ENCODE data around the gene ZNF106. TPM values are rescaled to one million over a fixed set of nuclear protein-coding genes. Genes with fewer than 3 reads are reported as not detected.

The ZNF106 gene
- total RNA-seq, 1 donor from 2014 or later, result 92.2 TPM

DNA sequence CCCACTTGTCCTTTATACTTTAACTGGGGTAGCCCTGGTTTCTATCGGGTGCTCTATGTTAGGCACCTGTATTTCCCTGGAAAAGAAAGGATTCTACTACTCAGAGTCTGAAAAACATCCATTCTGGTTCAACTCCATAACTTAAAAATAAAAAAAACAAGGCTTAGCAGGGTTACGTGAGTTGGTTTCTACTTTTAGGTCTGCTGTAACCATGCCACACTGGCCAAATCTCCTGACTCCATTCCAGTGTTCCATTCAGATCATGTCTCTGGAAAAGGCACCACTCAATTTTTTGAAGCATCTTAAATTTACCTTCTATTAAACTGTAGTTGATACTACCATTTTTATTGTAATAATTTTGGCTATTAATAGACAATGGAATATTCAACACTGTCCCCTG, 69.6 kb downstream of the ZNF106 start:
- no peak for ATAC-seq
- H3K36me3 ChIP-seq, result peaks cover 100% of the 10 kb centered on the region
- H3K9me3 ChIP-seq, result no peaks in the 10 kb centered on the region
- H3K4me1 ChIP-seq, result no peaks in the 10 kb centered on the region
- H3K27ac ChIP-seq, result no peak overlapping the region
- H3K27me3 ChIP-seq (ENCODE audit: low read depth), result no peaks in the 10 kb centered on the region
- DNase-seq, result no peak
- intact Hi-C loops (cut with DNase I), result no loop called here
- H3K4me3 ChIP-seq, result no peak overlapping the region
- TF ChIP-seq, protein P1, sequence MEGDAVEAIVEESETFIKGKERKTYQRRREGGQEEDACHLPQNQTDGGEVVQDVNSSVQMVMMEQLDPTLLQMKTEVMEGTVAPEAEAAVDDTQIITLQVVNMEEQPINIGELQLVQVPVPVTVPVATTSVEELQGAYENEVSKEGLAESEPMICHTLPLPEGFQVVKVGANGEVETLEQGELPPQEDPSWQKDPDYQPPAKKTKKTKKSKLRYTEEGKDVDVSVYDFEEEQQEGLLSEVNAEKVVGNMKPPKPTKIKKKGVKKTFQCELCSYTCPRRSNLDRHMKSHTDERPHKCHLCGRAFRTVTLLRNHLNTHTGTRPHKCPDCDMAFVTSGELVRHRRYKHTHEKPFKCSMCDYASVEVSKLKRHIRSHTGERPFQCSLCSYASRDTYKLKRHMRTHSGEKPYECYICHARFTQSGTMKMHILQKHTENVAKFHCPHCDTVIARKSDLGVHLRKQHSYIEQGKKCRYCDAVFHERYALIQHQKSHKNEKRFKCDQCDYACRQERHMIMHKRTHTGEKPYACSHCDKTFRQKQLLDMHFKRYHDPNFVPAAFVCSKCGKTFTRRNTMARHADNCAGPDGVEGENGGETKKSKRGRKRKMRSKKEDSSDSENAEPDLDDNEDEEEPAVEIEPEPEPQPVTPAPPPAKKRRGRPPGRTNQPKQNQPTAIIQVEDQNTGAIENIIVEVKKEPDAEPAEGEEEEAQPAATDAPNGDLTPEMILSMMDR (IDR thresholded peaks at IDR 0.05), result no peak

DNA sequence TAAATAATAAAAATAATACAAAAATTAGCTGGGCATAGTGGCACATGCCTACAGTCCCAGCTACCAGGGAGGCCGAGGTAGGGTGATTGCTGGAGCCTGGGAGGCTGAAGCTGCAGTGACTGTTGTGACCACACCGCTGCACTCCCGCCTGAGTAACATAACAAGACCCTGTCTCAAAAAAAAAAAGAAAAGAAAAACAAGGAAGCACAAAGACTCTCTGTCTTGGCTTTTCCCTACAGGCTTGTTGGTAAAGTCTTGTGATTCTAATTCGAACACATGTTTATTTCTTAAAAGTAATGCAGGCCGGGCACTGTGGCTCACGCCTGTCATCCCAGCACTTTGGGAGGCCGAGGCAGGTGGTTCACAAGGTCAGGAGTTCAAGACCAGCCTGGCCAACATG, 71.6 kb downstream of the ZNF106 start:
- ATAC-seq, result no peak
- no peaks in the 10 kb centered on the region for H3K4me1 ChIP-seq
- H3K36me3 ChIP-seq, result peaks cover 100% of the 10 kb centered on the region
- TF ChIP-seq, protein P1 (IDR thresholded peaks at IDR 0.05), result no peak
- no peaks in the 10 kb centered on the region for H3K9me3 ChIP-seq
- H3K27ac ChIP-seq, result no peak overlapping the region
- intact Hi-C loops (cut with DNase I), result no loop called here
- DNase-seq, result no peak
- no peak overlapping the region for H3K4me3 ChIP-seq
- no peaks in the 10 kb centered on the region for H3K27me3 ChIP-seq (ENCODE audit: low read depth)

DNA sequence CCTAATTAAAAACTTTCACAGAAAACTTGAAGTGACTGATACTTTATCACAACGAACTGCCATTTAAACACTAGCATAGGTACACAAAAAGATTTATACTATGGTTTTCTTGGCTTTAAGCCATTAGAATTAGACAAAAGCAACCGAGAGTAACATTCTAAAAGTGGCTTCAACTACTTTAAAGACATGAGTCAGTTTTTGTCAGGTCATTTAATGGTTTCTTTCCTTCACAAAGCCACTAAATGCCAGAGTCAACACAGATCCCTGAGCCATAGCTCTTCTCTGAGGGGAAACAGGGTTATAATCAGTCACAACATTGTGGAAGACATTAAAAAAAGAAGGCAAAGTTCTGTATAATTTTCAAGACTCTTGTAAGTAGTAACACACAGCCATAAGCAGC, 77.0 kb downstream of the ZNF106 start:
- Histone ChIP-seq H3K4me3 (no peak overlapping the region), H3K27me3 (ENCODE audit: low read depth) (no peaks in the 10 kb centered on the region), H3K27ac (no peak overlapping the region), H3K36me3 (peaks cover 99% of the 10 kb centered on the region), H3K9me3 (no peaks in the 10 kb centered on the region), H3K4me1 (no peaks in the 10 kb centered on the region)
- ATAC-seq, result no peak
- no peak for DNase-seq
- intact Hi-C loops (cut with DNase I), result no loop called here
- TF ChIP-seq, protein P1 (IDR thresholded peaks at IDR 0.05), result no peak

DNA sequence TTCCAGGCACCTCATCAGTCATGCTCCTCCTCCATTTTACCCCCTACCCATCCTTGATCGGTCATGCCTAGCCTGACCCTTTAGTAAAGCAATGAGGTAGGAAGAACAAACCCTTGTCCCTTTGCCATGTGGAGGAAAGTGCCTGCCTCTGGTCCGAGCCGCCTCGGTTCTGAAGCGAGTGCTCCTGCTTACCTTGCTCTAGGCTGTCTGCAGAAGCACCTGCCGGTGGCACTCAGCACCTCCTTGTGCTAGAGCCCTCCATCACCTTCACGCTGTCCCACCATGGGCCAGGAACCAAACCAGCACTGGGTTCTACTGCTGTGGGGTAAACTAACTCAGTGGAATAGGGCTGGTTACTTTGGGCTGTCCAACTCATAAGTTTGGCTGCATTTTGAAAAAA, 79.1 kb downstream of the ZNF106 start:
- DNase-seq (no peak), ATAC-seq (no peak)
- Histone ChIP-seq H3K27ac (no peak overlapping the region), H3K36me3 (peaks cover 80% of the 10 kb centered on the region), H3K9me3 (no peaks in the 10 kb centered on the region), H3K4me3 (no peak overlapping the region), H3K27me3 (ENCODE audit: low read depth) (no peaks in the 10 kb centered on the region), H3K4me1 (no peaks in the 10 kb centered on the region)
- TF ChIP-seq, protein P1 (IDR thresholded peaks at IDR 0.05), result no peak
- intact Hi-C loops (cut with DNase I), result no loop called here

DNA sequence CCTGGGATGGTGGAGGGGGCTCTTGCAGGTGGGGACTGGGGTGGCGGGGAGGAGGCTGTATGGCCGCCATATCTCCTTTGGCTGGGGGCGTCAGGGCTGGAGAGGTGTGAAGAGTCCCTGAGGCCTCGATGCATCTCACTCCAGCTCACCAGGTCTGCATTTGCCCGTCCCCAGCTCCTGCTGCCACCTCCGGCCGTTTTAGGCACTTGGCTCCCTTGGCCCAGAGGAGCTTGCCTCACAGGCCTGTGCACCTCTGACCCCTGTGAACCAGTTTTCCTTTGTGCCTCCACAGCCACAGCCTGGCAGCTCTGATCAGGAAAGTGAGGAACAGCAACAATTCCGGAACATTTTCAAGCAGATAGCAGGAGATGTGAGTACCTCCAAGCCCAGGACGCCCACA, 81.9 kb downstream of the ZNF106 start:
- TF ChIP-seq, protein P1 (IDR thresholded peaks at IDR 0.05), result no peak
- intact Hi-C loops (cut with DNase I), result no loop called here
- H3K27ac ChIP-seq, result no peak overlapping the region
- ATAC-seq (no peak), DNase-seq (no peak)
- no peaks in the 10 kb centered on the region for H3K9me3 ChIP-seq
- peaks cover 63% of the 10 kb centered on the region for H3K36me3 ChIP-seq
- H3K27me3 ChIP-seq (ENCODE audit: low read depth), result no peaks in the 10 kb centered on the region
- no peaks in the 10 kb centered on the region for H3K4me1 ChIP-seq
- H3K4me3 ChIP-seq, result no peak overlapping the region

DNA sequence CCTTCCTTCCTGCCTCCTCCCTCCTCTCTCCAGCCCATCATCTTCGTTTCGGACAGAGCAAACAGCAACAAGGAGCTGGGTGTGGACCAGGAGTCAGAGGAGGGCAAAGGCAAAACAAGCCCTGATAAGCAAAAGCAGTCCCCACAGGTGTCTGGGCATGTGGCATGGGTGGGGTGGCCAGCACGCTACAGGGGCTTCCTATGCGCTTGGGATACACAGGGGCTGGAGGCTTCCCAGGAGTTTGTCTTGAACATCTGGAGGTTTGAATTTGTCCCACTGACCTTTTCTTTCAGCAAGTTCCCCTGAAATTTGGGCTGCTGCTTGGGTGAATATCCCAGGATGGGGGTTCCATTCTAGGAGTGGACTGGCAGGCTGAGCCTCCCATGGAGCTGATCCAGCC, 82.8 kb downstream of the ZNF106 start:
- no peak overlapping the region for H3K4me3 ChIP-seq

More for the DNA sequence above, 82.8 kb downstream of the ZNF106 start:
- TF ChIP-seq, protein P1 (IDR thresholded peaks at IDR 0.05), result no peak
- no peaks in the 10 kb centered on the region for H3K9me3 ChIP-seq
- no peak overlapping the region for H3K27ac ChIP-seq
- ATAC-seq, result no peak
- no peaks in the 10 kb centered on the region for H3K27me3 ChIP-seq (ENCODE audit: low read depth)
- no peak for DNase-seq
- no peaks in the 10 kb centered on the region for H3K4me1 ChIP-seq
- H3K36me3 ChIP-seq, result peaks cover 63% of the 10 kb centered on the region
- intact Hi-C loops (cut with DNase I), result no loop called here

Data from lower lobe of right lung (tissue), 2 donors.